Measurements from ENCODE around the gene STC2. TPM values are rescaled to one million over a fixed set of nuclear protein-coding genes. Genes with fewer than 3 reads are reported as not detected.

The STC2 gene

GRCh38 chr5:173271419-173271818, 56.8 kb downstream of the STC2 start:
- Histone ChIP-seq H3K4ac (ENCODE audit: low read length) (no peak overlapping the region), H4K8ac (ENCODE audit: low read depth, low read length) (peak overlapping the region; percentile 52), H2AFZ (ENCODE audit: low read length) (peak overlapping the region; percentile 29), H4K91ac (ENCODE audit: low read depth, low read length, poor library complexity) (no peak overlapping the region), H2AK5ac (ENCODE audit: low read depth, low read length) (no peak overlapping the region), H3K27me3 (ENCODE audit: control insufficient read depth in 3 of 3, insufficient read depth in 3 of 3, low read depth in 1 of 3, low read length in 3 of 3) (peaks cover 0 to 20% (median 0%) of the 10 kb centered on the region in 3 experiments), H3K36me3 (replicated peaks in 1 of 2; ENCODE audit: control insufficient read depth in 2 of 2, insufficient read depth in 2 of 2, low read length in 2 of 2) (no peaks in the 10 kb centered on the region), H3K9me3 (replicated peaks in 1 of 2; ENCODE audit: control insufficient read depth in 2 of 2, insufficient read depth in 1 of 2, low read depth in 1 of 2, low read length in 2 of 2) (no peaks in the 10 kb centered on the region), H3K27ac (replicated peaks; ENCODE audit: low read length) (no peak overlapping the region), H2BK12ac (ENCODE audit: low read length) (no peak overlapping the region), H3K79me1 (ENCODE audit: low read depth, low read length) (no peaks in the 10 kb centered on the region), H3K4me2 (ENCODE audit: insufficient read depth, low read length, poor library complexity, severe bottlenecking) (no peak overlapping the region), H3K4me1 (ENCODE audit: control insufficient read depth in 2 of 2, insufficient read depth in 1 of 2, low read depth in 1 of 2, low read length in 2 of 2) (peaks cover 3 to 9% of the 10 kb centered on the region in 2 donors), H2BK120ac (ENCODE audit: low read depth, low read length) (no peak overlapping the region), H3K18ac (ENCODE audit: low read length) (no peak overlapping the region), H3K4me3 (ENCODE audit: low read length in 2 of 2) (no peak overlapping the region), H3K9ac (ENCODE audit: low read depth, low read length, poor library complexity) (no peak overlapping the region), H2BK15ac (ENCODE audit: low read length) (no peak overlapping the region), H3K14ac (ENCODE audit: low read length) (no peak overlapping the region), H2BK5ac (ENCODE audit: low read length) (no peak overlapping the region), H3K23ac (ENCODE audit: low read depth, low read length, poor library complexity) (no peak overlapping the region)
- DNase-seq (ENCODE audit: low spot score): no peak
- WGBS, 2 donors (ENCODE audit: extremely low coverage in 2 of 2, insufficient read length in 2 of 2, insufficient replicate concordance in 1 of 2): no CpG with 5 or more reads among the region's 10 CpGs

DNA sequence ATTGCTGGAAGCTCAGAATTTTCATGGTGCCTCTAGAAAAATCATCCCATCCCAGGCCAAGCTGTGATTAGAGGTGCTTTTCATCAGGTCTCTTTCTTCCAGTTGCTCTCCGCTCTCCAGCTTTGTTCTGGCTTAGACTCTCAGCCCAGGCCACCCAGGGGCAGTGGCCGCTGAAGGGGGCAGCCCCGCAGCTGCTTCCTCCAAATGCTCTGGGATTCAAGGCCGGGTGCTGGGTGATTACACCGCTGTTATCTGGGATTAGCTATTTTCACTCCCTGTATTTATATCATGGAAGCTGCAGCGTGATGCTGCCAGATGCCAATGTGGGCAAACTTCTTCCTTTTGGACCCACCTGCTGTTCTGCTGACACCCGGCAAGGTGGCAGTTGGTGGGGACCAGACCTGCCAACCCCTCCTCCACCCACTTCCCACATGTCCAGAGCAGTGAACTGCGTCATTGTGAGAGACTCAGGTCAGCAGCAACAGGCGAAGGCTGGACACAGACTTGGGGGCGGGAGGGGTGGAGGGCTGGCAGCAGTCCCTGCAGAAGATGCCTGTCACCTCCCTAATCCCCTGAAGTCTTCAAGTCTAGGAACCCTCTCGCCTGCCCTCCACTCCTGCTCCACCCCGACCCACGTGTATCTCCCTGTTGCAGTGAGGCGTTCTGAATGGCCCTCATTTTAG, 59.3 kb downstream of the STC2 start:
- Histone ChIP-seq H3K14ac (ENCODE audit: low read length) (no peak overlapping the region), H3K4ac (ENCODE audit: low read length) (no peak overlapping the region), H3K18ac (ENCODE audit: low read length) (no peak overlapping the region), H2AK5ac (ENCODE audit: low read depth, low read length) (no peak overlapping the region), H2BK120ac (ENCODE audit: low read depth, low read length) (no peak overlapping the region), H3K23ac (ENCODE audit: low read depth, low read length, poor library complexity) (no peak overlapping the region), H3K4me1 (ENCODE audit: control insufficient read depth in 2 of 2, insufficient read depth in 1 of 2, low read depth in 1 of 2, low read length in 2 of 2) (peaks cover 3 to 12% of the 10 kb centered on the region in 2 donors), H4K91ac (ENCODE audit: low read depth, low read length, poor library complexity) (no peak overlapping the region), H3K9ac (ENCODE audit: low read depth, low read length, poor library complexity) (no peak overlapping the region), H4K8ac (ENCODE audit: low read depth, low read length) (no peak overlapping the region), H2AFZ (ENCODE audit: low read length) (peak overlapping the region; percentile 42), H2BK12ac (ENCODE audit: low read length) (no peak overlapping the region), H3K79me1 (ENCODE audit: low read depth, low read length) (no peaks in the 10 kb centered on the region), H3K27me3 (ENCODE audit: control insufficient read depth in 3 of 3, insufficient read depth in 3 of 3, low read depth in 1 of 3, low read length in 3 of 3) (peaks cover 0 to 32% (median 0%) of the 10 kb centered on the region in 3 experiments), H2BK15ac (ENCODE audit: low read length) (no peak overlapping the region), H3K4me3 (ENCODE audit: low read length in 2 of 2) (no peak overlapping the region), H3K36me3 (replicated peaks in 1 of 2; ENCODE audit: control insufficient read depth in 2 of 2, insufficient read depth in 2 of 2, low read length in 2 of 2) (no peaks in the 10 kb centered on the region), H3K9me3 (replicated peaks in 1 of 2; ENCODE audit: control insufficient read depth in 2 of 2, insufficient read depth in 1 of 2, low read depth in 1 of 2, low read length in 2 of 2) (no peaks in the 10 kb centered on the region), H3K27ac (replicated peaks; ENCODE audit: low read length) (no peak overlapping the region), H3K4me2 (ENCODE audit: insufficient read depth, low read length, poor library complexity, severe bottlenecking) (peak overlapping the region; percentile 12), H2BK5ac (ENCODE audit: low read length) (no peak overlapping the region)
- WGBS, 2 donors (ENCODE audit: extremely low coverage in 2 of 2, insufficient read length in 2 of 2, insufficient replicate concordance in 1 of 2): no CpG with 5 or more reads among the region's 14 CpGs
- DNase-seq (ENCODE audit: low spot score): no peak

DNA sequence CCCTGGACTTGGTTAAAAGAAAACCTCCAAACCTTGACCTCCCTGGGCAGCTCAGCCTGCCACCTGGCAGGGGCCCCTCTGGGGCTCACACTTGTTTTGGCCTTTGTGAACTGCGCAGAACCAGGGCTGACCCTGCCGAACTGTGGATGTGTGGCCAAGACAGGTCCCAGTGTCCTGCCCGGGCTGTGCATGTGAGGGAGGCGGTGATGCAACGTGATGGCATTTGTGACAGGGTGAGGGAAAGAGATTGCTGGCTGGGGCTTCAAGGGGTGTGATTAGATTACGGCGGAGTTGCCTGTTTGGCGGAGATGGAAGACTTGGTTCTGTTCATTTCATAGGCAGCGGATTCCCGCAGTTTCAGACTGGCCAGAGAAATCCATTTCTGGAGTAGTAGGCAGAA, 62.8 kb downstream of the STC2 start:
- Histone ChIP-seq H3K23ac (ENCODE audit: low read depth, low read length, poor library complexity) (no peak overlapping the region), H3K14ac (ENCODE audit: low read length) (no peak overlapping the region), H3K4ac (ENCODE audit: low read length) (no peak overlapping the region), H3K79me1 (ENCODE audit: low read depth, low read length) (no peaks in the 10 kb centered on the region), H3K9me3 (replicated peaks in 1 of 2; ENCODE audit: control insufficient read depth in 2 of 2, insufficient read depth in 1 of 2, low read depth in 1 of 2, low read length in 2 of 2) (no peaks in the 10 kb centered on the region), H2BK12ac (ENCODE audit: low read length) (no peak overlapping the region), H2BK120ac (ENCODE audit: low read depth, low read length) (no peak overlapping the region), H2AK5ac (ENCODE audit: low read depth, low read length) (no peak overlapping the region), H3K36me3 (replicated peaks in 1 of 2; ENCODE audit: control insufficient read depth in 2 of 2, insufficient read depth in 2 of 2, low read length in 2 of 2) (no peaks in the 10 kb centered on the region), H3K27ac (replicated peaks; ENCODE audit: low read length) (no peak overlapping the region), H3K4me1 (ENCODE audit: control insufficient read depth in 2 of 2, insufficient read depth in 1 of 2, low read depth in 1 of 2, low read length in 2 of 2) (peaks cover 3 to 12% of the 10 kb centered on the region in 2 donors), H3K4me2 (ENCODE audit: insufficient read depth, low read length, poor library complexity, severe bottlenecking) (no peak overlapping the region), H2BK5ac (ENCODE audit: low read length) (no peak overlapping the region), H2BK15ac (ENCODE audit: low read length) (no peak overlapping the region), H3K4me3 (ENCODE audit: low read length in 2 of 2) (no peak overlapping the region), H3K9ac (ENCODE audit: low read depth, low read length, poor library complexity) (no peak overlapping the region), H2AFZ (ENCODE audit: low read length) (no peak overlapping the region), H4K8ac (ENCODE audit: low read depth, low read length) (no peak overlapping the region), H4K91ac (ENCODE audit: low read depth, low read length, poor library complexity) (no peak overlapping the region), H3K27me3 (ENCODE audit: control insufficient read depth in 3 of 3, insufficient read depth in 3 of 3, low read depth in 1 of 3, low read length in 3 of 3) (peaks cover 0 to 38% (median 0%) of the 10 kb centered on the region in 3 experiments), H3K18ac (ENCODE audit: low read length) (no peak overlapping the region)
- WGBS, 2 donors (ENCODE audit: extremely low coverage in 2 of 2, insufficient read length in 2 of 2, insufficient replicate concordance in 1 of 2): no CpG with 5 or more reads among the region's 10 CpGs
- DNase-seq (ENCODE audit: low spot score): no peak

Small RNA genes within 50 kb of the gene (small RNA-seq; reads per million reads assigned to genes)
- not detected for gene MIR8056 (ENCODE audit: insufficient read depth)
- not detected for gene RNA5SP200 (ENCODE audit: insufficient read depth)
- not detected for gene RNU6-500P (ENCODE audit: insufficient read depth)

All from neuronal stem cell (in vitro differentiated cells).